ENCODE data around the gene PTPRQ. TPM values are rescaled to one million over a fixed set of nuclear protein-coding genes. Genes with fewer than 3 reads are reported as not detected.
A peak's percentile ranks its signal among the peaks of the same experiment; 100 is the strongest.

The PTPRQ gene
- total RNA-seq, 1 experiment from 2014 or later, result not detected

- Histone ChIP-seq H3K36me3 (ENCODE audit: control insufficient read depth, insufficient read depth, low read length) (no peaks in the 10 kb centered on the region), H3K9me3 (ENCODE audit: control insufficient read depth, insufficient read depth, low read depth, low read length) (no peaks in the 10 kb centered on the region), H3K27me3 (ENCODE audit: control insufficient read depth, insufficient read depth, low read length) (no peaks in the 10 kb centered on the region), H3K4me1 (ENCODE audit: control insufficient read depth, insufficient read depth, low read length) (no peaks in the 10 kb centered on the region), H3K27ac (ENCODE audit: low read length) (no peak overlapping the region), H3K4me3 (ENCODE audit: low read depth in 2 of 2, low read length in 2 of 2) (no peak overlapping the region)
- CTCF ChIA-PET, result no interaction called here
- ATAC-seq, result no peak
- intact Hi-C loops (cut with micrococcal nuclease; ENCODE audit: unreplicated experiment), result no loop called here
- no peak for DNase-seq (ENCODE audit: low read depth, low spot score)
- no TSS peak for BruUV-seq (replicated peaks)
- POLR2A ChIA-PET, result no interaction called here
- TF ChIP-seq CTCF (IDR thresholded peaks at IDR 0.05) (no peak), SIN3A (IDR thresholded peaks at IDR 0.05; ENCODE audit: borderline replicate concordance, insufficient read depth, low read depth, low read length) (no peak)
- in situ Hi-C loops (cut with HindIII; ENCODE audit: low pct_unique_long_range_greater_than_20kb, low sequenced_read_pairs), result no loop called here
Observed at GRCh38 chr12:80620281-80620680, 176.2 kb downstream of the PTPRQ start.

DNA sequence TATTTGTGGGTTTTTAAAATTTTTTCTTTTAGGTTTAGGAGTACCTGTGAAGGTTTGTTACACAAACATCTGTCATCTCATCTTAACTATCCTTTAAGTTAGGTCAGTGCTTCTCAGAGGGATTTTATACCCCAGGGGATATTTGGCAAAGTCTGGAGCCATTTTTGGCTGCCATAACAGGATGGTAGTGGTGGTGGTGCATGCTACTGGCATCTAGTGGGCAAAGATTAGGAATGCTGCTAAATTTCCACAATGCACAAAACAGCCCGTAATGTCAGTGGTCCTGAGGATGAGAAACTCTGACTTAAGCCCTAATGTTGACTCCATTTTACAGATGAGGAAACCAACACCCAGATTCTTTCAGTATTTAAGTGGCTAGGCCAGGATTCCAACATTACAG is 178.2 kb downstream of the PTPRQ start:
- Histone ChIP-seq H3K27me3 (ENCODE audit: control insufficient read depth, insufficient read depth, low read length) (no peaks in the 10 kb centered on the region), H3K9me3 (ENCODE audit: control insufficient read depth, insufficient read depth, low read depth, low read length) (no peaks in the 10 kb centered on the region), H3K27ac (ENCODE audit: low read length) (no peak overlapping the region), H3K4me1 (ENCODE audit: control insufficient read depth, insufficient read depth, low read length) (no peaks in the 10 kb centered on the region), H3K36me3 (ENCODE audit: control insufficient read depth, insufficient read depth, low read length) (no peaks in the 10 kb centered on the region), H3K4me3 (ENCODE audit: low read depth in 2 of 2, low read length in 2 of 2) (no peak overlapping the region)
- POLR2A ChIA-PET, result no interaction called here
- DNase-seq (ENCODE audit: low read depth, low spot score) (no peak), ATAC-seq (no peak)
- CTCF ChIA-PET, result no interaction called here
- TF ChIP-seq SIN3A (IDR thresholded peaks at IDR 0.05; ENCODE audit: borderline replicate concordance, insufficient read depth, low read depth, low read length) (no peak), CTCF (IDR thresholded peaks at IDR 0.05) (peak; percentile 3; the same call in 1 of the 2 replicates)
- in situ Hi-C loops (cut with HindIII; ENCODE audit: low pct_unique_long_range_greater_than_20kb, low sequenced_read_pairs) (no loop called here), intact Hi-C loops (cut with micrococcal nuclease; ENCODE audit: unreplicated experiment) (no loop called here)
- BruUV-seq (replicated peaks), result no TSS peak

DNA sequence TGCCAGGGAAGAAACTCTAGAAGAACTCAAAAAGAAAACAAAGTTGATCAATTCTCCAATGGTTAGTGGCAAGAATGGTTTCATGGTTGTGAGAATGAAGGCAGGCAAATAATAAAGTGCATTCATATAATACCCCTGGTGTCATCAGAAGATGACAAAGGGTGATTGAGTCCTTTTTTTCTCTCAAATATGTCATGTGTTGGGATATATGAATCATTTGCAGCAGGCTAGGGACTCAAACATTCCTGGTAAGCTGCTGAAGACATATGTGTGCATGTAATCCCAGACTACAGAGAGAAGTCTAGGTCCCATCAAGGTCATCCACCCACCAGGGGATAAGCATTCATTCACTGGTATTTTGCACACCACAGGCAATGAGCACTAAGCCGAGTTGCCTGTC is 181.0 kb downstream of the PTPRQ start:
- H3K4me1 ChIP-seq (ENCODE audit: control insufficient read depth, insufficient read depth, low read length), result no peaks in the 10 kb centered on the region
- intact Hi-C loops (cut with micrococcal nuclease; ENCODE audit: unreplicated experiment), result no loop called here
- H3K27ac ChIP-seq (ENCODE audit: low read length), result no peak overlapping the region
- no peak for TF ChIP-seq TCF7L2 (IDR thresholded peaks at IDR 0.05; ENCODE audit: low read depth, low read length)
- TF ChIP-seq SIN3A (IDR thresholded peaks at IDR 0.05; ENCODE audit: borderline replicate concordance, insufficient read depth, low read depth, low read length), result no peak
- TF ChIP-seq, protein P1, sequence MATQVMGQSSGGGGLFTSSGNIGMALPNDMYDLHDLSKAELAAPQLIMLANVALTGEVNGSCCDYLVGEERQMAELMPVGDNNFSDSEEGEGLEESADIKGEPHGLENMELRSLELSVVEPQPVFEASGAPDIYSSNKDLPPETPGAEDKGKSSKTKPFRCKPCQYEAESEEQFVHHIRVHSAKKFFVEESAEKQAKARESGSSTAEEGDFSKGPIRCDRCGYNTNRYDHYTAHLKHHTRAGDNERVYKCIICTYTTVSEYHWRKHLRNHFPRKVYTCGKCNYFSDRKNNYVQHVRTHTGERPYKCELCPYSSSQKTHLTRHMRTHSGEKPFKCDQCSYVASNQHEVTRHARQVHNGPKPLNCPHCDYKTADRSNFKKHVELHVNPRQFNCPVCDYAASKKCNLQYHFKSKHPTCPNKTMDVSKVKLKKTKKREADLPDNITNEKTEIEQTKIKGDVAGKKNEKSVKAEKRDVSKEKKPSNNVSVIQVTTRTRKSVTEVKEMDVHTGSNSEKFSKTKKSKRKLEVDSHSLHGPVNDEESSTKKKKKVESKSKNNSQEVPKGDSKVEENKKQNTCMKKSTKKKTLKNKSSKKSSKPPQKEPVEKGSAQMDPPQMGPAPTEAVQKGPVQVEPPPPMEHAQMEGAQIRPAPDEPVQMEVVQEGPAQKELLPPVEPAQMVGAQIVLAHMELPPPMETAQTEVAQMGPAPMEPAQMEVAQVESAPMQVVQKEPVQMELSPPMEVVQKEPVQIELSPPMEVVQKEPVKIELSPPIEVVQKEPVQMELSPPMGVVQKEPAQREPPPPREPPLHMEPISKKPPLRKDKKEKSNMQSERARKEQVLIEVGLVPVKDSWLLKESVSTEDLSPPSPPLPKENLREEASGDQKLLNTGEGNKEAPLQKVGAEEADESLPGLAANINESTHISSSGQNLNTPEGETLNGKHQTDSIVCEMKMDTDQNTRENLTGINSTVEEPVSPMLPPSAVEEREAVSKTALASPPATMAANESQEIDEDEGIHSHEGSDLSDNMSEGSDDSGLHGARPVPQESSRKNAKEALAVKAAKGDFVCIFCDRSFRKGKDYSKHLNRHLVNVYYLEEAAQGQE (IDR thresholded peaks at IDR 0.05; ENCODE audit: insufficient read depth in 1 of 2, low read depth in 2 of 2, low read length in 1 of 2), result no peak
- TF ChIP-seq CTCF (IDR thresholded peaks at IDR 0.05), result no peak
- TF ChIP-seq POLR2AphosphoS5 (IDR thresholded peaks at IDR 0.05; ENCODE audit: low read depth, low read length), result no peak
- DNase-seq (ENCODE audit: low read depth, low spot score), result no peak
- ChIA-PET CTCF (no interaction called here), POLR2A (no interaction called here)
- in situ Hi-C loops (cut with HindIII; ENCODE audit: low pct_unique_long_range_greater_than_20kb, low sequenced_read_pairs), result no loop called here
- ATAC-seq, result no peak
- H3K9me3 ChIP-seq (ENCODE audit: control insufficient read depth, insufficient read depth, low read depth, low read length), result no peaks in the 10 kb centered on the region
- no peaks in the 10 kb centered on the region for H3K27me3 ChIP-seq (ENCODE audit: control insufficient read depth, insufficient read depth, low read length)
- no peaks in the 10 kb centered on the region for H3K36me3 ChIP-seq (ENCODE audit: control insufficient read depth, insufficient read depth, low read length)
- no TSS peak for BruUV-seq (replicated peaks)
- no peak overlapping the region for H3K4me3 ChIP-seq (ENCODE audit: low read depth in 2 of 2, low read length in 2 of 2)

Data from Panc1 (cell line).